ENCODE data around the gene STK32C. TPM values are rescaled to one million over a fixed set of nuclear protein-coding genes. Genes with fewer than 3 reads are reported as not detected.

STK32C gene
- total RNA-seq, 1 donor from 2014 or later: 13.6 TPM

DNA sequence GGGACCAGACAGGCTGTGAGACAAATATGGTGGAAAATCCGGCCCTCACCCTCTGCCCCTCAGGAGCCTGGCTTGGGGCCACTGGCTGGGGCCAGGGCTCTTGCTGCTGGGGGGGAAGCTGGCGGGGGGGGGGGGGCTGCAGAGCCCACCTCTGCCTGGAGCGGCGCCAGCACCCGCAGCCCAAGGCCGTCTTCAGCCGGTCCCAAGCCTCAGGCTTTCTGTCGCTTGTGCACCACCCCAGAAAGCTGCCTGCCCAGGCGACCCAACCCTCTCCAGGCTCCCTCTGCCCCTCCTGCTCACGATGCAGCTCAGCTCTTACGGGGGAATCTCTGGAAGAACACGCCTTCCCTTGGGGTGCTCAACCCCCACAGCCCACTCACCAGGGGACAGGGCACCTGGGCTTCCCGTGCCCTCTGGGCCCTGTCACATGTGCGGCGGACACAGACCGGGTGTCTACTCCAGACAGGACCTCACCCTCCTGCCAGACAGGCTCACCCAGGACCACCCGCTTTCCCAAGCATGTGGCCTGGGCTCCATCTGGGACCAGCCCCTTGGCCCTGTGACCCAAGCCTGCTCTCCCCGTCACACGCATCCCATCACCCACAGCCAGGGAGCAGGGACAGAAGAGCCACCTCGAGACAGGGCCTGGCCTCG, 77.1 kb downstream of the STK32C start:
- Histone ChIP-seq H3K79me2 (ENCODE audit: insufficient read depth, low read length) (no peaks in the 10 kb centered on the region), H3K9ac (ENCODE audit: low read length) (no peak overlapping the region), H3K9me3 (ENCODE audit: insufficient read depth, low read depth, low read length) (no peaks in the 10 kb centered on the region), H3K4me1 (ENCODE audit: insufficient read depth, low read length) (no peaks in the 10 kb centered on the region), H3K36me3 (ENCODE audit: insufficient read depth, low read length) (no peaks in the 10 kb centered on the region), H2AFZ (ENCODE audit: low read depth, low read length) (no peak overlapping the region), H3K4me3 (ENCODE audit: insufficient read depth, low read depth, low read length) (no peak overlapping the region), H3K4me2 (ENCODE audit: low read length) (peak overlapping the region; percentile 33), H4K20me1 (ENCODE audit: insufficient read depth, low read length) (no peaks in the 10 kb centered on the region), H3K27me3 (ENCODE audit: insufficient read depth, low read length) (no peaks in the 10 kb centered on the region), H3K27ac (ENCODE audit: low read depth, low read length) (no peak overlapping the region)
- FAIRE-seq (no peak), DNase-seq (ENCODE audit: low read depth) (no peak)
- TF ChIP-seq EZH2 (IDR thresholded peaks at IDR 0.05; ENCODE audit: insufficient read depth, low read length) (no peak), CTCF (IDR thresholded peaks at IDR 0.05; ENCODE audit: insufficient read depth, low read depth, low read length) (no peak)
- Mint-ChIP-seq H3K36me3 (ENCODE audit: low read depth, unreplicated experiment) (peaks cover 3% of the 10 kb centered on the region), H3K4me3 (ENCODE audit: unreplicated experiment) (no peak overlapping the region), H3K27me3 (ENCODE audit: low read depth, unreplicated experiment) (peaks cover 13% of the 10 kb centered on the region), H3K27ac (ENCODE audit: unreplicated experiment) (peak overlapping the region; percentile 69), H3K4me1 (ENCODE audit: low read depth, unreplicated experiment) (no peaks in the 10 kb centered on the region), H3K9me3 (ENCODE audit: unreplicated experiment) (no peaks in the 10 kb centered on the region)

GRCh38 chr10:132229834-132230556, 77.8 kb downstream of the STK32C start:
- no peak overlapping the region for H2AFZ ChIP-seq (ENCODE audit: low read depth, low read length)
- H3K4me3 ChIP-seq (ENCODE audit: insufficient read depth, low read depth, low read length): no peak overlapping the region
- H3K4me2 ChIP-seq (ENCODE audit: low read length): peak overlapping the region; percentile 33
- H4K20me1 ChIP-seq (ENCODE audit: insufficient read depth, low read length): no peaks in the 10 kb centered on the region
- FAIRE-seq (no peak), DNase-seq (ENCODE audit: low read depth) (no peak)
- Mint-ChIP-seq H3K27ac (ENCODE audit: unreplicated experiment) (no peak overlapping the region), H3K36me3 (ENCODE audit: low read depth, unreplicated experiment) (peaks cover 3% of the 10 kb centered on the region), H3K4me3 (ENCODE audit: unreplicated experiment) (no peak overlapping the region), H3K4me1 (ENCODE audit: low read depth, unreplicated experiment) (no peaks in the 10 kb centered on the region), H3K9me3 (ENCODE audit: unreplicated experiment) (no peaks in the 10 kb centered on the region), H3K27me3 (ENCODE audit: low read depth, unreplicated experiment) (peaks cover 13% of the 10 kb centered on the region)
- no peak for TF ChIP-seq CTCF (IDR thresholded peaks at IDR 0.05; ENCODE audit: insufficient read depth, low read depth, low read length)
- no peak for TF ChIP-seq EZH2 (IDR thresholded peaks at IDR 0.05; ENCODE audit: insufficient read depth, low read length)
- no peaks in the 10 kb centered on the region for H3K4me1 ChIP-seq (ENCODE audit: insufficient read depth, low read length)
- no peaks in the 10 kb centered on the region for H3K27me3 ChIP-seq (ENCODE audit: insufficient read depth, low read length)
- H3K27ac ChIP-seq (ENCODE audit: low read depth, low read length): no peak overlapping the region
- H3K36me3 ChIP-seq (ENCODE audit: insufficient read depth, low read length): no peaks in the 10 kb centered on the region
- H3K9me3 ChIP-seq (ENCODE audit: insufficient read depth, low read depth, low read length): no peaks in the 10 kb centered on the region
- no peak overlapping the region for H3K9ac ChIP-seq (ENCODE audit: low read length)
- H3K79me2 ChIP-seq (ENCODE audit: insufficient read depth, low read length): no peaks in the 10 kb centered on the region

GRCh38 chr10:132229096-132229495, 78.7 kb downstream of the STK32C start:
- H3K27me3 Mint-ChIP-seq (ENCODE audit: low read depth, unreplicated experiment): peaks cover 13% of the 10 kb centered on the region
- Histone ChIP-seq H3K27me3 (ENCODE audit: insufficient read depth, low read length) (no peaks in the 10 kb centered on the region), H2AFZ (ENCODE audit: low read depth, low read length) (no peak overlapping the region), H3K4me2 (ENCODE audit: low read length) (no peak overlapping the region), H3K9me3 (ENCODE audit: insufficient read depth, low read depth, low read length) (no peaks in the 10 kb centered on the region), H3K4me1 (ENCODE audit: insufficient read depth, low read length) (no peaks in the 10 kb centered on the region), H4K20me1 (ENCODE audit: insufficient read depth, low read length) (no peaks in the 10 kb centered on the region), H3K36me3 (ENCODE audit: insufficient read depth, low read length) (no peaks in the 10 kb centered on the region), H3K27ac (ENCODE audit: low read depth, low read length) (no peak overlapping the region), H3K79me2 (ENCODE audit: insufficient read depth, low read length) (no peaks in the 10 kb centered on the region), H3K9ac (ENCODE audit: low read length) (no peak overlapping the region), H3K4me3 (ENCODE audit: insufficient read depth, low read depth, low read length) (no peak overlapping the region)
- H3K27ac Mint-ChIP-seq (ENCODE audit: unreplicated experiment): no peak overlapping the region
- no peak for DNase-seq (ENCODE audit: low read depth)
- no peak overlapping the region for H3K4me3 Mint-ChIP-seq (ENCODE audit: unreplicated experiment)
- H3K36me3 Mint-ChIP-seq (ENCODE audit: low read depth, unreplicated experiment): peaks cover 3% of the 10 kb centered on the region
- TF ChIP-seq CTCF (IDR thresholded peaks at IDR 0.05; ENCODE audit: insufficient read depth, low read depth, low read length): no peak
- no peak for FAIRE-seq
- peaks cover 2% of the 10 kb centered on the region for H3K4me1 Mint-ChIP-seq (ENCODE audit: low read depth, unreplicated experiment)
- H3K9me3 Mint-ChIP-seq (ENCODE audit: unreplicated experiment): no peaks in the 10 kb centered on the region
